DOHH2 (cell line): Measurements from ENCODE around the gene SHE.

ENCODE experiments used
- H3F3A ChIP-seq: fragments of 200-600 bp; sonication (generic), shearing (Covaris generic); 2 replicates; pipeline ENCODE4 v1.6.0; 2016; ENCODE audit warnings: antibody characterized with exemption, mild to moderate bottlenecking; ENCODE audit not compliant: control insufficient read depth, insufficient read depth
- H3K27ac ChIP-seq: fragments of 200-600 bp; sonication (generic); 2 replicates; pipeline ENCODE4 v1.5.1; 2014; ENCODE audit warnings: low read depth, mild to moderate bottlenecking, low read length, moderate library complexity
- H3K27me3 ChIP-seq: fragments of 200-600 bp; sonication (generic); 2 replicates; pipeline ENCODE4 v1.6.1; 2014; ENCODE audit warnings: mild to moderate bottlenecking, low read length, mixed read lengths; ENCODE audit not compliant: control insufficient read depth
- H3K36me3 ChIP-seq: fragments of 200-600 bp; sonication (generic); 2 replicates; pipeline ENCODE4 v1.6.1; 2014; ENCODE audit warnings: mild to moderate bottlenecking, low read length, moderate library complexity, mixed read lengths; ENCODE audit not compliant: control insufficient read depth
- H3K4me1 ChIP-seq: fragments of 200-600 bp; sonication (generic); 2 replicates; pipeline ENCODE4 v1.6.1; 2014; ENCODE audit warnings: mild to moderate bottlenecking, low read length, mixed read lengths; ENCODE audit not compliant: control insufficient read depth
- H3K4me2 ChIP-seq: fragments of 200-600 bp; sonication (generic); 2 replicates; pipeline ENCODE4 v1.6.0; 2014; ENCODE audit warnings: mild to moderate bottlenecking, low read length, moderate library complexity
- H3K4me3 ChIP-seq: fragments of 200-600 bp; sonication (generic); 2 replicates; pipeline ENCODE4 v1.5.1; 2014; ENCODE audit warnings: mild to moderate bottlenecking, low read length, mixed read lengths
- H3K79me2 ChIP-seq: fragments of 200-600 bp; sonication (generic); 2 replicates; pipeline ENCODE4 v1.6.1; 2014; ENCODE audit warnings: mild to moderate bottlenecking, low read length, mixed read lengths; ENCODE audit not compliant: control insufficient read depth
- H3K9me2 ChIP-seq: fragments of 200-600 bp; sonication (generic); replicated peaks from 2 replicates; pipeline ENCODE4 v1.6.1; 2014; ENCODE audit warnings: mild to moderate bottlenecking, low read length, mixed read lengths; ENCODE audit not compliant: control insufficient read depth
- H3K9me3 ChIP-seq: fragments of 200-600 bp; sonication (generic); 2 replicates; pipeline ENCODE4 v1.6.1; 2014; ENCODE audit warnings: antibody characterized with exemption, low read length, mixed read lengths; ENCODE audit not compliant: control insufficient read depth, insufficient read depth
- H4K20me1 ChIP-seq: fragments of 200-600 bp; sonication (generic); 2 replicates; pipeline ENCODE4 v1.6.0; 2014; ENCODE audit warnings: low read depth, mild to moderate bottlenecking, antibody characterized with exemption, low read length, moderate library complexity; ENCODE audit not compliant: control insufficient read depth, insufficient read depth
- CTCF ChIP-seq: fragments of 200-600 bp; sonication (generic); IDR thresholded peaks from one replicate; pipeline ENCODE4 v1.5.1; 2014; ENCODE audit warnings: antibody characterized with exemption, mild to moderate bottlenecking, low read depth, low read length; ENCODE audit not compliant: poor library complexity, severe bottlenecking
- EZH2phosphoT487 ChIP-seq: fragments of 200-600 bp; sonication (generic); IDR thresholded peaks from 2 replicates; pipeline ENCODE4 v1.6.1; 2017; ENCODE audit warnings: borderline replicate concordance, mild to moderate bottlenecking, antibody characterized with exemption, low read length, moderate library complexity, mixed read lengths

The SHE gene

GRCh38 chr1:154479764-154480421 is 22.3 kb downstream of the SHE start:
- H3K9me2 ChIP-seq = no peaks in the 10 kb centered on the region
- TF ChIP-seq CTCF (peak; percentile 93), EZH2phosphoT487 (no peak)
- no peak overlapping the region for H3K4me3 ChIP-seq
- H3K36me3 ChIP-seq = no peaks in the 10 kb centered on the region
- H4K20me1 ChIP-seq = no peaks in the 10 kb centered on the region
- H3K79me2 ChIP-seq = no peaks in the 10 kb centered on the region
- H3K9me3 ChIP-seq = no peaks in the 10 kb centered on the region
- no peaks in the 10 kb centered on the region for H3K27me3 ChIP-seq
- H3K4me1 ChIP-seq = peaks cover 15% of the 10 kb centered on the region
- H3F3A ChIP-seq = peaks cover 8% of the 10 kb centered on the region; the same call in 1 of the 2 replicates
- no peak overlapping the region for H3K27ac ChIP-seq
- no peak overlapping the region for H3K4me2 ChIP-seq

GRCh38 chr1:154478639-154479038 is 23.6 kb downstream of the SHE start:
- H3K27ac ChIP-seq = no peak overlapping the region
- H3K9me2 ChIP-seq = no peaks in the 10 kb centered on the region
- no peaks in the 10 kb centered on the region for H4K20me1 ChIP-seq
- H3K79me2 ChIP-seq = no peaks in the 10 kb centered on the region
- no peaks in the 10 kb centered on the region for H3K27me3 ChIP-seq
- no peaks in the 10 kb centered on the region for H3K36me3 ChIP-seq
- H3K4me2 ChIP-seq = peak overlapping the region; percentile 17
- no peaks in the 10 kb centered on the region for H3K9me3 ChIP-seq
- no peak overlapping the region for H3K4me3 ChIP-seq
- peaks cover 15% of the 10 kb centered on the region for H3K4me1 ChIP-seq
- TF ChIP-seq EZH2phosphoT487 (no peak), CTCF (peak; percentile 39)
- H3F3A ChIP-seq = peaks cover 8% of the 10 kb centered on the region; the same call in 1 of the 2 replicates

- no peaks in the 10 kb centered on the region for H3K9me3 ChIP-seq
- H3K36me3 ChIP-seq = no peaks in the 10 kb centered on the region
- H3K9me2 ChIP-seq = no peaks in the 10 kb centered on the region
- TF ChIP-seq EZH2phosphoT487 = no peak
- no peak for TF ChIP-seq CTCF
- no peaks in the 10 kb centered on the region for H3K79me2 ChIP-seq
- no peak overlapping the region for H3K4me2 ChIP-seq
- H4K20me1 ChIP-seq = no peaks in the 10 kb centered on the region
- peaks cover 15% of the 10 kb centered on the region for H3K4me1 ChIP-seq
- H3K27ac ChIP-seq = no peak overlapping the region
- H3K27me3 ChIP-seq = no peaks in the 10 kb centered on the region
- H3K4me3 ChIP-seq = no peak overlapping the region
- peaks cover 8% of the 10 kb centered on the region; the same call in 1 of the 2 replicates for H3F3A ChIP-seq
Observed at GRCh38 chr1:154478013-154478412, 24.2 kb downstream of the SHE start.
